Natural killer cell (primary cell): ENCODE data around the gene SYMPK. TPM values are rescaled to one million over a fixed set of nuclear protein-coding genes. Genes with fewer than 3 reads are reported as not detected.
A peak's percentile ranks its signal among the peaks of the same experiment; 100 is the strongest.

Experiments used
- ATAC-seq, 3 donors: fragments of 150-1000 bp in 2 of 3; fragments of 200-7000 bp in 1 of 3; cut with Tn5 transposase; 1 replicate in 1 of 3; 2 replicates in 2 of 3; pipeline ENCODE4 v1.10.0; 2021; ENCODE audit warnings: mild to moderate bottlenecking in 2 of 3, moderate library complexity in 2 of 3
- DNase-seq, 2 donors: peaks; one replicate each; pipeline versions ENCODE4 v3.0.0 to v3.0.0-alpha.2; 2013 to 2021; ENCODE audit warnings: mixed read lengths in 1 of 2
- H3K27ac ChIP-seq: one replicate; pipeline ENCODE4 v1.5.1; 2013; ENCODE audit warnings: mild to moderate bottlenecking, low read length
- H3K27me3 ChIP-seq: one replicate; pipeline ENCODE4 v1.6.1; 2013; ENCODE audit warnings: low read length; ENCODE audit not compliant: control insufficient read depth, insufficient read depth
- H3K36me3 ChIP-seq: one replicate; pipeline ENCODE4 v1.6.1; 2013; ENCODE audit warnings: low read length; ENCODE audit not compliant: control insufficient read depth, insufficient read depth
- H3K4me1 ChIP-seq: one replicate; pipeline ENCODE4 v1.6.1; 2013; ENCODE audit warnings: low read length; ENCODE audit not compliant: control insufficient read depth, insufficient read depth
- H3K4me3 ChIP-seq: one replicate; pipeline ENCODE4 v1.5.1; 2013; ENCODE audit warnings: low read length
- H3K9me3 ChIP-seq: one replicate; pipeline ENCODE4 v1.6.1; 2013; ENCODE audit warnings: low read length; ENCODE audit not compliant: control insufficient read depth, insufficient read depth
- H3K27ac Mint-ChIP-seq, 2 donors: one replicate each; pipeline ENCODE4 v1.8.0; 2022; ENCODE audit warnings: mild to moderate bottlenecking in 2 of 2, mixed read lengths in 2 of 2, moderate library complexity in 1 of 2
- H3K27me3 Mint-ChIP-seq, 2 donors: one replicate each; pipeline ENCODE4 v1.8.0; 2022; ENCODE audit warnings: low read depth in 2 of 2, mixed read lengths in 2 of 2
- H3K36me3 Mint-ChIP-seq: one replicate; pipeline ENCODE4 v1.8.0; 2022; ENCODE audit warnings: mixed read lengths
- H3K4me1 Mint-ChIP-seq, 2 donors: one replicate each; pipeline ENCODE4 v1.8.0; 2022; ENCODE audit warnings: mixed read lengths in 2 of 2
- H3K4me3 Mint-ChIP-seq: one replicate; pipeline ENCODE4 v1.8.0; 2022; ENCODE audit warnings: mild to moderate bottlenecking, moderate library complexity, mixed read lengths
- H3K9me3 Mint-ChIP-seq, 2 donors: one replicate each; pipeline ENCODE4 v1.8.0; 2022; ENCODE audit warnings: mixed read lengths in 2 of 2
- WGBS: methylation state at CpG from one replicate; pipeline ENCODE4 v1.1.7; 2013; ENCODE audit warnings: missing lambda C conversion rate; ENCODE audit not compliant: insufficient coverage; 5-methylcytosine and 5-hydroxymethylcytosine counted together
- intact Hi-C: fragments of 100-400 bp; cut with micrococcal nuclease; formaldehyde crosslinking; loops from one replicate; pipeline ENCODE4 v1.14.2; 2022
- total RNA-seq, 4 donors: library from RNA; stranded (reverse); fragments of 120-200 nt in 1 of 4; gene quantifications; one replicate each; pipeline versions ENCODE4 v1.2.3 to v1.2.4, GENCODE V29; 2013 to 2022
- TF ChIP-seq, protein P1 (sequence below): fragments of 200-600 bp; IDR thresholded peaks from one replicate; pipeline ENCODE4 v1.8.0; 2022; ENCODE audit warnings: antibody characterized with exemption

SYMPK gene
- total RNA-seq, 3 donors from 2014 or later (not counting 1 experiment from before 2014, with no cell fraction given): 86.4 to 94.8 (median 86.7) TPM

DNA sequence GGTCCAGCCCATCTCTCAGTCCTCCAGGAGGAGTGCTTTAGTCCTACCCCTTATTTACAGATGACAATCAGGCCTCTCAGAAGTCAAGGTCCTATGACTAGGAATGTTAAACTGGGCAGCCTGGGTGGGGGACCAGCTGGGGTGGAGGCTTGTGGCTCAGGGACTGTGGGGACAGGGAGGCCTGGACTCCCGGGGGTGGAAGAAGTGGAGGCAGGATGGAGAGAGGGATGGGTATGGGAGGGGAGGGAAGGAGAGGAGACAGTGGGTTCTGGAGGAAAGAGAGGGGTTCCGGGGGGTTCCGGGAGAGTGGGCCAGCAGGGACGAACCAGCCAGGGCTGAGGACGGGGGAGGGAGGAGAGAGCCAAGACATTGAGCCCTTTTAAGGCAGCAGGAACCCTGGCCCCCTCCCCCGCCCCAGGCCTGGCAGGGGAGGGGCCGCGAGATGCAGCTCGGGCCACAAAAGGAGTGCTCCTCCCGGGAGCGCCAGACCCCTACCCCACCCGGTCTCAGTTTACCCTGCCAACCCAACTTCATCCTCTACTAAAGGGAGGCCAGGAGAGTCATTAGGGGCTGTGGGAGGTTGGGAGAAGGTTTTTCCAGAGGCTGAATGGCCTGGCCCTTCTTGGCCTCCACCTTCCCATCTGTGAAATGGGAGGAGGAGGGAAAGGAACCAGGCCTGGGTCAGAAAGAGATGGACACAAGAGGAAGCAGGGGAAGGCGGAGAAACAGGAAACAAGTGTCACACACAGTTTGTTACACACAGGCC, 82.3 kb downstream of the SYMPK start:
- peaks cover 23% of the 10 kb centered on the region for H3K4me1 ChIP-seq
- no peak for ATAC-seq
- Mint-ChIP-seq H3K4me3 (peak overlapping the region; percentile 25), H3K36me3 (no peaks in the 10 kb centered on the region), H3K4me1 (peaks cover 21 to 34% of the 10 kb centered on the region in 2 donors), H3K9me3 (no peaks in the 10 kb centered on the region), H3K27ac (peak overlapping the region in 1 of 2 donors; percentile 90), H3K27me3 (peaks cover 9 to 12% of the 10 kb centered on the region in 2 donors)
- no peaks in the 10 kb centered on the region for H3K9me3 ChIP-seq
- no peak for DNase-seq
- no peak overlapping the region for H3K4me3 ChIP-seq
- TF ChIP-seq, protein P1, sequence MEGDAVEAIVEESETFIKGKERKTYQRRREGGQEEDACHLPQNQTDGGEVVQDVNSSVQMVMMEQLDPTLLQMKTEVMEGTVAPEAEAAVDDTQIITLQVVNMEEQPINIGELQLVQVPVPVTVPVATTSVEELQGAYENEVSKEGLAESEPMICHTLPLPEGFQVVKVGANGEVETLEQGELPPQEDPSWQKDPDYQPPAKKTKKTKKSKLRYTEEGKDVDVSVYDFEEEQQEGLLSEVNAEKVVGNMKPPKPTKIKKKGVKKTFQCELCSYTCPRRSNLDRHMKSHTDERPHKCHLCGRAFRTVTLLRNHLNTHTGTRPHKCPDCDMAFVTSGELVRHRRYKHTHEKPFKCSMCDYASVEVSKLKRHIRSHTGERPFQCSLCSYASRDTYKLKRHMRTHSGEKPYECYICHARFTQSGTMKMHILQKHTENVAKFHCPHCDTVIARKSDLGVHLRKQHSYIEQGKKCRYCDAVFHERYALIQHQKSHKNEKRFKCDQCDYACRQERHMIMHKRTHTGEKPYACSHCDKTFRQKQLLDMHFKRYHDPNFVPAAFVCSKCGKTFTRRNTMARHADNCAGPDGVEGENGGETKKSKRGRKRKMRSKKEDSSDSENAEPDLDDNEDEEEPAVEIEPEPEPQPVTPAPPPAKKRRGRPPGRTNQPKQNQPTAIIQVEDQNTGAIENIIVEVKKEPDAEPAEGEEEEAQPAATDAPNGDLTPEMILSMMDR: no peak
- H3K27me3 ChIP-seq: peaks cover 18% of the 10 kb centered on the region
- WGBS: 52% methylated on average over 9 of the region's 13 CpGs
- intact Hi-C loops: no loop called here
- no peak overlapping the region for H3K27ac ChIP-seq
- no peaks in the 10 kb centered on the region for H3K36me3 ChIP-seq

DNA sequence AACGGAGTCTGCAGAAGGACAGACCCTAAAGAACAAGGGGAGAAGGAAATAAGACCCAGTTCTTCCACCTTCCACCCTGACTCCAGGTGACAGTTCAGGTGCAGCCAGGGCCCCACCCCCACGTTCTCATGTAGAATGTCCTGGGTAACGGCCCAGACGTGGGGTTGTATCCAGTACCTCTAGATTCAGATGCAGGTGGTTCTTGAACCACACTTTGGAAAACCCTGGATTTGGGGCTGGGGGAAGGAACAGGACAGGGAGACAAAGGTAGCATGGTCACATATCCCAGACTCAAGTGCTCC, 82.8 kb downstream of the SYMPK start:
- TF ChIP-seq, protein P1: no peak
- no peaks in the 10 kb centered on the region for H3K9me3 Mint-ChIP-seq
- no peak for ATAC-seq
- no peaks in the 10 kb centered on the region for H3K36me3 ChIP-seq
- H3K4me3 Mint-ChIP-seq: no peak overlapping the region
- DNase-seq: no peak
- peaks cover 23% of the 10 kb centered on the region for H3K4me1 ChIP-seq
- H3K27me3 ChIP-seq: peaks cover 18% of the 10 kb centered on the region
- H3K27ac ChIP-seq: no peak overlapping the region
- peaks cover 21 to 34% of the 10 kb centered on the region in 2 donors for H3K4me1 Mint-ChIP-seq
- intact Hi-C loops: no loop called here
- no peaks in the 10 kb centered on the region for H3K9me3 ChIP-seq
- H3K27me3 Mint-ChIP-seq: peaks cover 9 to 12% of the 10 kb centered on the region in 2 donors
- H3K36me3 Mint-ChIP-seq: no peaks in the 10 kb centered on the region
- 34% methylated on average over 4 of the region's 4 CpGs for WGBS
- H3K27ac Mint-ChIP-seq: peak overlapping the region in 1 of 2 donors; percentile 90
- no peak overlapping the region for H3K4me3 ChIP-seq

DNA sequence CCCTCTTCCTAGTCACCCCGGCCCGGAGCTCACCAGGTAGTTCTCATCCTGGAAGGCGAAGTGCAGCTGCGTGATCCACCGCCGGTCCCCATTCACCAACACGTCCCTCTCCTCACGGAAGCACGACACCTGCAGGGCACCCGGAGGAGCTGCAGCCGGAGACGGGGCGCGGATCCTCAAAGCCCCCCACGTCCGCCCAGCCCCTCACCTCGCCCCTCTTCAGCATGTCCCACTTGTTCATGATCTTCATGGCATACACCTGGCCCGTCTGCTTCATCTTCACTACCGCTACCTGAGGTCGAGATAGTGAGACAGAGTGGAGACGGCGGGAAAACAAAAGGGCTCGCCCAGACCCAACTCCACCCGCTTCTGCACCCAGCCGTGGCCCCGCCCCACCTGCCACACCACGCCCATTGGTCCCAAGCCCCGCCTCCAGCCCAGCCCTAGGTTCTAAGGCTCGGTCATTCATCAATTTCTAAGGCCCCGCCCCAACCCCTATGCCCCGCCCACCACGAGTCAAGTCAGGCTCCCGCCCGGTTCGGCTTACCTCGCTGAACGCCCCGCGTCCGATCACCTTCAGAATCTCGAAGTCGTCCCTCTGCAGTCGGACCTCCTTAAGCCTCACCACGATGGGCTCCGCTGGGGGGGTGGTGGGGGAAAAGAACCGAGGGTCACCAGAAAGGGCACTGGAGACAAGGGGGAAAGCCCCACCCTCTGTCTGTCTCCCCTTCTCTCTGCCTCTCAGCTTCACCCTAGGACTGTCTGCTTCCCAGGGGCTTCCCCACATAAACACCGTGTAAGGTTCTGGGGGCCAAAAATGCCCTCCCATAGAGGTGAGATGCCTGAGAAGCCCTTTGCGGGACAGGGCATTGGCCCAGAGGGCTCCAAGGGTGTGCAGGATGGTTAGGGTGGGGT, 83.5 kb downstream of the SYMPK start:
- Mint-ChIP-seq H3K9me3 (no peaks in the 10 kb centered on the region), H3K36me3 (no peaks in the 10 kb centered on the region), H3K4me3 (peak overlapping the region; percentile 78), H3K27me3 (peaks cover 9 to 12% of the 10 kb centered on the region in 2 donors), H3K27ac (peak overlapping the region in 1 of 2 donors; percentile 90), H3K4me1 (peaks cover 21 to 34% of the 10 kb centered on the region in 2 donors)
- intact Hi-C loops: loop anchor here (1.0 to 10.0 kb wide), 3 partner anchors 9 to 235 kb away; partner anchors contain the start of genes FOXA3 and SYMPK
- Histone ChIP-seq H3K4me1 (peaks cover 23% of the 10 kb centered on the region), H3K36me3 (no peaks in the 10 kb centered on the region), H3K9me3 (no peaks in the 10 kb centered on the region), H3K27me3 (peaks cover 18% of the 10 kb centered on the region), H3K4me3 (peak overlapping the region; percentile 9), H3K27ac (no peak overlapping the region)
- DNase-seq (peak; percentile 83 to 85), ATAC-seq (peak; percentile 95 to 97 (median 96))
- 3% methylated on average over 47 of the region's 48 CpGs for WGBS
- TF ChIP-seq, protein P1: peak; percentile 66
